ENCODE measurements around the gene ZNF300.
A peak's percentile ranks its signal among the peaks of the same experiment; 100 is the strongest.
"Not testable (repeated sequence)": the region's sequence is repeated elsewhere in the genome, so short reads cannot be mapped to it uniquely, and the experiment has no call there.

Gene ZNF300

GRCh38 chr5:150846654-150847333 is 58.0 kb downstream of the ZNF300 start:
- peak; percentile 84 for DNase-seq (ENCODE audit: extremely low read depth, low read depth)
- H3K4me3 ChIP-seq (replicated peaks; ENCODE audit: low read depth, low read length) = no peak overlapping the region
- TF ChIP-seq, protein P1, sequence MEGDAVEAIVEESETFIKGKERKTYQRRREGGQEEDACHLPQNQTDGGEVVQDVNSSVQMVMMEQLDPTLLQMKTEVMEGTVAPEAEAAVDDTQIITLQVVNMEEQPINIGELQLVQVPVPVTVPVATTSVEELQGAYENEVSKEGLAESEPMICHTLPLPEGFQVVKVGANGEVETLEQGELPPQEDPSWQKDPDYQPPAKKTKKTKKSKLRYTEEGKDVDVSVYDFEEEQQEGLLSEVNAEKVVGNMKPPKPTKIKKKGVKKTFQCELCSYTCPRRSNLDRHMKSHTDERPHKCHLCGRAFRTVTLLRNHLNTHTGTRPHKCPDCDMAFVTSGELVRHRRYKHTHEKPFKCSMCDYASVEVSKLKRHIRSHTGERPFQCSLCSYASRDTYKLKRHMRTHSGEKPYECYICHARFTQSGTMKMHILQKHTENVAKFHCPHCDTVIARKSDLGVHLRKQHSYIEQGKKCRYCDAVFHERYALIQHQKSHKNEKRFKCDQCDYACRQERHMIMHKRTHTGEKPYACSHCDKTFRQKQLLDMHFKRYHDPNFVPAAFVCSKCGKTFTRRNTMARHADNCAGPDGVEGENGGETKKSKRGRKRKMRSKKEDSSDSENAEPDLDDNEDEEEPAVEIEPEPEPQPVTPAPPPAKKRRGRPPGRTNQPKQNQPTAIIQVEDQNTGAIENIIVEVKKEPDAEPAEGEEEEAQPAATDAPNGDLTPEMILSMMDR (IDR thresholded peaks at IDR 0.05; ENCODE audit: low read depth, low read length, missing control alignments) = peak; percentile 49

DNA sequence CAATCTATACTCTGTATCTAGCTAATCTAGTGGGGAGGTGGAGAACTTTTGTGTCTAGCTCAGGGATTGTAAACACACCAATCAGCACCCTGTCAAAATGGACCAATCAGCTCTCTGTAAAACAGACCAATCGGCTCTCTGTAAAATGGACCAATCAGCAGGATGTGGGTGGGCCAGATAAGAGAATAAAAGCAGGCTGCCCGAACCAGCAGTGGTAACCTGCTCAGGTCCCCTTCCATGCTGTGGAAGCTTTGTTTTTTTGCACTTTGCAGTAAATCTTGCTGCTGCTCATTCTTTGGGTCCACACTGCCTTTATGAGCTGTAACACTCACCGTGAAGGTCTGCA is 58.5 kb downstream of the ZNF300 start, which contains the start of gene IRGM:
Gene IRGM, plus strand, starts transcription at position 214 of the 346 bp plus-strand sequence. CDS start 1,603 bp downstream, outside the sequence.
- not testable (repeated sequence) for H3K4me3 ChIP-seq (replicated peaks; ENCODE audit: low read depth, low read length); DNase-seq (ENCODE audit: extremely low read depth, low read depth)

DNA sequence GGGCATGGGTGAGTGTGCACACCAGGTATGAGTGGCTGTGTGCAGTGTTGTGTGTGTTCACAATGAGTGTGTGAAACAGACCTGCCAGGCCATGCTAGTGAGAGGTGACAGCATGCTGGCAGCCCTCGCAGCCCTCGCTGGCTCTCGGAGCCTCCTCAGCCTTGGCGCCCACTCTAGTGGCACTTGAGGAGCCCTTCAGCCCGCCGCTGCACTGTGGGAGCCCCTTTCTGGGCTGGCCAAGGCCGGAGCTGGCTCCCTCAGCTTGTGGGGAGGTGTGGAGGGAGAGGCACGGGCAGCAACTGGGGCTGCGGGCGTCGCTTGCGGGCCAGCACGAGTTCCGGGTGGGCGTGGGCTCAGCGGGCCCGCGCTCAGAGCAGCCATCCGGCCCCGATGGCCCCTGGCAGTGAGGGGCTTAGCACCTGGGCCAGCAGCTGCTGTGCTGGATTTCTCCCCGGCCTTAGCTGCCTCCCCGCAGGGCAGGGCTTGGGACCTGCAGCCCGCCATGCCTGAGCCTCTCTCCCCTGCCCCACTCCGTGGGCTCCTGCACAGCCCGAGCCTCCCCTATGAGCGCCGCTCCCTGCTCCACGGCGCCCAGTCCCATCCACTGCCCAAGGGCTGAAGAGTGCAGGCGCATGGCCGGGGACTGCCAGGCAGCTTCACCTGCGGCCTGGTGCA is 59.5 kb downstream of the ZNF300 start:
- not testable (repeated sequence) for H3K4me3 ChIP-seq (replicated peaks; ENCODE audit: low read depth, low read length); DNase-seq (ENCODE audit: extremely low read depth, low read depth)
